GM12874 (cell line): ENCODE measurements around the gene ZFP1.

Source experiments
- CTCF ChIP-seq: IDR thresholded peaks from 2 replicates; pipeline ENCODE4 v1.5.1; 2011; ENCODE audit warnings: low read depth, mild to moderate bottlenecking, control low read depth, low read length, moderate library complexity; ENCODE audit not compliant: insufficient read depth

The ZFP1 gene

GRCh38 chr16:75151798-75152197, 3.5 kb downstream of the ZFP1 start:
- TF ChIP-seq CTCF = no peak

- TF ChIP-seq CTCF = no peak
These were observed 4.3 kb downstream of the ZFP1 start for GRCh38 chr16:75152635-75153034.

- no peak for TF ChIP-seq CTCF
These were observed 12.1 kb downstream of the ZFP1 start for GRCh38 chr16:75160386-75160785.

GRCh38 chr16:75169899-75170405, 21.6 kb downstream of the ZFP1 start:
- TF ChIP-seq CTCF = no peak

- no peak for TF ChIP-seq CTCF
These were observed 24.3 kb downstream of the ZFP1 start for GRCh38 chr16:75172578-75172977.

- no peak for TF ChIP-seq CTCF
These were observed 26.8 kb downstream of the ZFP1 start for GRCh38 chr16:75175074-75175473.

- TF ChIP-seq CTCF = no peak
These were observed 28.6 kb downstream of the ZFP1 start for GRCh38 chr16:75176926-75177325.
